Cardiac septum (tissue), 1 donor: Measurements from ENCODE around the gene COG6. TPM values are rescaled to one million over a fixed set of nuclear protein-coding genes. Genes with fewer than 3 reads are reported as not detected.

Experiments
- DNase-seq: peaks from one replicate; pipeline ENCODE4 v3.0.0-alpha.2; 2020; ENCODE audit warnings: low spot score
- intact Hi-C: fragments of 100-400 bp; cut with DNase I; formaldehyde crosslinking; loops from one replicate; pipeline ENCODE4 v1.14.0; 2022
- total RNA-seq: library from RNA; stranded (reverse); fragmentation: NEBNext Ultra II Directional; extraction: Animal tissue kit (Norgen Biotek cat#: 25700); gene quantifications from one replicate; pipeline ENCODE4 v1.2.1, GENCODE V29; 2021
- donor health status: DM: no; HTN: no; CAD: no.

The COG6 gene
- total RNA-seq, 1 donor from 2014 or later, result 34.4 TPM

DNA sequence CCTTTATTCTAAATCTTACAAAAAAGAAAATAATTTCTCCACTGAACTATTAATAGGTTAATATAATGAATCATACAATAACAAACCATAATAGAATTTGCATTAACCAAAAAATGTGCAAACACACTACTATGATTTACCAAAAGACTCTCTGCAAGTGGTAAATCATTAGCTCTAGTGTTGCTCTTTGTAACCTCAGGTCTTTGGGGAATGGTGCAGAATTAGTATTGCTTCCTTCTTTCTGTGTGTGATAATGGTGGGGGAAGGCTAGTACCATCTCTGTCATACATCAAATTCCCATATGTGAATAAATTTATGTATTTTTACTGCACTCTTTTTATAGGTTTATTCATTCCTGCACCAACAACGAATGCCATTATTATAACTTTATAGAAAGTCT is 105.1 kb downstream of the COG6 start:
- intact Hi-C loops, result no loop called here
- DNase-seq, result no peak

DNA sequence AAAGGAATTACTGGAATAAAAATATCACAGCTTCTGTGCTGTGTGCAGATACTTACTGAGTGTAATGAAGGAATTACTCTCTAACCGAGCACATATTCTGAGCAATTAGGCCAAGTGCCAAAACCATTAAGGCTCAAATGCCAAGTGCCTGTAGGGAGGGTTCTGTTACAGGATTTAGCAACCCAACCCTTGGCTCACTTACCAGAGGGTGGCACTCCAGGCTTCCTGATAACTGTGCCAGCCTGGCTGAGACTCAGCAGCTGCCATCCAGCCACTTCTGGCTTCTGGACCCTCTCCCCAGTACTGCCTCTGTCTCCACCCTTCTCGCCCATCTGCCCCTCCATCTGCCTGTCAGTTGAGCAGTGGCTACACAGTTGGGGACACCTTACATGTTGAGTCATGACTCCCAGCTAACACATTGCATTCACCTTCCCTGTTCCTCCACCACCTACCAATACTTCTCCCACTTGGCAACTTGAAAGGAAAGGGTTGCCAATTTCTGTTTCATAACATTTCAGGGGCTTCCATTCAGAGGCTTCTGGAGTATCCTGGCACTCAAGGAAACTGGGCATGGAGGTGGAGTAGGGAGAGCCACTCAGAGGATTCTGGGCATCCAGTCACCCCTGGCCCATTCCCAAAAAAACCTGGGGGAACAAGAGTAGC is 110.5 kb downstream of the COG6 start:
- intact Hi-C loops, result no loop called here
- DNase-seq, result no peak

DNA sequence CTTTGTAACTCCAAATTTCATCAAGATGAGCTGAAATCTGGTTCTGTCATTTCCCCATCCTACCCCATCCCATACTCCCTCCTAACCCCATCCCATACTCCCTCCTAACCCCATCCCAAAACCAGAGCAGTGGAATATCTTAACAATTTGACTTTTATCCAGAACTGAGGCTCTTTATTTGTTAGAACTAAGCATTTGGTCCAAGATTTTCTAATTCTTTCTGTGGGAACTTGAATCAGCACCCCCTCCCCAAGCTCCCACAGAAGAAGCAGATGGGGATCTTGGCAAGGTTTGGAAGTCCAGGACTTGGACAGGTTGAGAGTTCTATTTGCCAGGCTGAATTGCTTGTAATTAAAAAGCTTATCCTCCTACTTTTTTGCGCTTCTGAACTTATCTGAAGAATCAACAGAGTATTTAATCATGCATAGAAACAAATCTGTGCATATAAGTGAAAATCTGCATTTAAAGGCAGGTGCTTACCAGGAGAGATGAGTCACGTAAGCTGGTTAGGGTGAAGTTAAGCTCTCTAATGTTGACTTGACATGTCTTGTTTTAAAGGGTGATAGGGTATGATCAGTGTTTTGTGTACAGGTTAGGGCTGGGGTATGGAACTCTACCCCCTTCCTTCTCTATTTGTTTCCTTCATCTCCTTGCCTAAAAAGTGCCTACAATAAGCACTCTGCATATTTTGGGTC is 111.1 kb downstream of the COG6 start:
- intact Hi-C loops, result no loop called here
- DNase-seq, result no peak

DNA sequence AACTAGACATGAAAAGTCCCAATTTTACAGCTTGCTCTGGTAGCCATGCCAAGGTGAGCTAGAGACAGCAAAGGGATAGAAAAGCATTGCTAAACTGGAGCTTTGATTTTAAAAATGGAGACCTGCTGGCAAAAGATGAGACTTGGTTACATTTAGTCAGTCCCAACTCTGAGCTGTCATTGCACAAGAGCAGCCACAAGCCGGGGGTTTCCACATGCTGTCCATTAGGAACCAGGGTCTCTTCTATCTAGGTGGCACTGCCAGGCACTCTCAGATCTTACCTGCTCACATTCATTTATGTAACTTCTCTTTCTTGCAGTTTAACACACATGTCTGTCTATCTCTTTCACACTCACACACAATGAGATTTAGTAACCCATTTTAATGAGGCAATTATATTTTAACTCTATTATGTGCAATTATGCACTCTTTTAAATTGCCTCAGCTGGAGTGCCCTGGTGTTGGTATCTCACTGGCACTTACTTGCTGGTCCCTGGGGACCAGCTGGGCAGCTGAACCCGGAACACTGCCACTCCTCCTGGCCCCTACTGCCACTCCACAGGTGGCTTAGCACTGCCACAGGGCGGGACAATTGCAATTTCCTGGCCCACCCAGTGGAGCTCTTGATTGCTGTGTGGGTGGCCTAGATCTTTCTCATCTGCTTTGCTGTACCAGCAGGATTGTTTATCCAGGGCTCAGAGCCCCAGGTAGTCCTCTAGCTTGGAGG is 112.5 kb downstream of the COG6 start:
- no peak for DNase-seq
- intact Hi-C loops, result no loop called here

DNA sequence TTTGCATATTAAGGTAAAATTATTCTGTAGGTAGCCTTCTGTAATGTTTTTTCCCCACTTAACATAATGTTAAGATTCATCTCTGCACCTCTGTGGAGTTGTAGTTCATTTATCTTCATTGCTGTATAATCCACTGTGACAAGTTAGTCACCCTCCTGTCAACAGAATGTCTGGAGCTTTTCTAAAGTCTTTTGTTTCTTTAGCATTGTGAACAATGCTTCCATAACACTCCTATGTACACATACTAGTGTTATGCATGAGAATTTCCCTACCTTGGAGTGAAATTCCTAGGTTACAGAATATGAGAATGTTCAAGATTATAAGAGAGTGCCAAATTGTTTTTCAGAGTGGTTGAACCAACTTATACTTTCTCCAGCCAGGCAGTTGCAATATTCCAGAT is 113.5 kb downstream of the COG6 start:
- no peak for DNase-seq
- intact Hi-C loops, result no loop called here

DNA sequence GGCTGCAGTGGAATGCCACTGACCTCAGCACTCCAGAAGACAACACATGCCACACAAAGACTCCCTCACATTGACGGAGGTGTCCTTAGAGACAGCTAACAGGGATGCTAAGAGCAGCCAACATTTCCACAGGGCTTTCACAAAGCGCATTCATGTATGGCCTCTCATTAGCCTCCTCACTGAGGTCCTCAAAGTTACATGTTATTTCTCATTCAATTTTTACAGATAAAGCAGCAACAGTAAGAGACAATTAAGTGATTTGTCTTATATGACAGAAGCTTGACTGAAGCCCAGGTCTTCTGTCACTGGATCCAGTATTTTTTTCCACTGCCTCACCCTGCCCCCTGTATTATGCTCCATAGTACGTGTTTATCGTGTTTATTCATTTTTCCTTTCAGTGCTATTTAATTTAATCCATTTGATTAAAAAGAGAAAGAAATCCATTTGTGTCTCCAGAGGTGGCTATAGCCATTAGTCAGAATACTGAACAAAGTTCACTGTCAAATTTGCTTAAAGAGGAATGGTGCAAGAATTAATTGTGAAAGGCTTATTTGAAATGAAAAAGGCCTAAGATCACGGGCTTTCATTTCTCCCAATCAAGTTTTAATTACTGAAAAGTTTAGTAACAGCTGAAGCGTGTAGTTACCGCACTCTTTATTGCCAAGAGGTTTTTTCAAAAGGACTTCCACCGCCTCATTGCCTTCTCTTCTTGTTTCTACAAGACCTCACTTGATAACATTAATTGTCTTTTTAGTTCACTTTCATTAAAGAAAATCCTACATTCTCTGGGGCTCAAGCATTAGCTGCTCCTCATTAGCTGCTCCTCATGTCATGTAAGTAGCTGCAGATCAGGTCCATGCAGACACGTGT is 115.0 kb downstream of the COG6 start:
- no peak for DNase-seq
- intact Hi-C loops, result loop anchor here (10.0 kb wide), 1 partner anchor 914 kb away; no protein-coding TSS in a partner anchor

DNA sequence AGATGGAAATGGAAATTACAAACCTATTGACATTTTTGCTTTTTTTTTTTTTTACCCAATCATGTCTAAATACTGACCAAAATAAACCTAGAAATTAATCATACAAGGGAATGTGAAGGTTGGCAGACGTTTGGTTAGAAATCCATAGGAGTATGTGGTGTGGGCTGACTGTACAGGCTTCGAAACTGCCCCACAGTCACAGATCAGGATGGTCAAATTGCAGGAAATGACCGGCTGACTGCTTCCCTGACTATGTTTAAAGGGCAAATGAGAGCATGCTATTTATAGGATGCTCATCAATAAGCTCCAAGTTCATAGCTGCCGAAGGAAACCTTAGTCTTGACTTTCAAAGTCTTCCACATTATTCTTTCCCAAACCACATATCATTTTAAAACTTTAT is 118.4 kb downstream of the COG6 start:
- no peak for DNase-seq
- intact Hi-C loops, result loop anchor here (10.0 kb wide), 1 partner anchor 911 kb away; no protein-coding TSS in a partner anchor

DNA sequence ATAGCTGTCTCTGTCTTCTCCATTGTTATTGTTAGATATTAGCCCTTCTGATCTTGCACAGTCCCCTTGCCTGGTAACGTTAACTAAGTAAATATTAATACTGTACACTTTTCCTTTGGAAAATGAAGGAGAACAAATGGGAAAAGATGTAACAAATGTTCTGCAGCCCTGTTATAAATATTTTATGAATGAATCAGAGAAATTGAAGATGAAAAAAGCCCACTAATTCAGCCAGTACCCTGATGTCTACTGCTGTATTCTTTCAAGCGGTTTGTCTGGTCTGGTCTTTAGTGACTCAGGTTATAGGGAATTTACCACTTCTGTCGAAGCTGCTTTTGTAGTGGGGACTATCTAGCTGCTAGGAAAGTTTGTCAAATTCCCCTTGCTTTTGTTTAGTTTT is 121.0 kb downstream of the COG6 start:
- DNase-seq, result no peak
- intact Hi-C loops, result loop anchor here (5.0 to 10.0 kb wide), 2 partner anchors 166 to 908 kb away; no protein-coding TSS in a partner anchor

DNA sequence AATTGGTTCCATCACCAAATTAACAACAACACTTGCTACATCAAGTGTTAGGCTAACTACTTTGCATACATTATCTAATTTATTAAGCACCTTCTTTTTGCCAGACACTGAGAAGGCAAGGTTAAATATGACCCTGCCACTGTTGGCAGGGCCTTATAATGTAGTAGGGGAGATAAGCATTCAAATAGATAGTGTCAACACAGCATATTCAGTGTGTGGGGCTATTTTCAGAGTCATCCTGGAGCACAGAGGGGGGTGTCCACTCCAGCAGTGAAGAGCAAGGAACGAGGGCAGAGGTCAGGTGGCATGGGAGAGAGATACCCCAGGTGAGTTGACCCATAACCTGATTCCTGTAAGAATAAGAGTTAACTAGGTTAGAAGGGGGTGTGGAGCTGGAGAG is 121.6 kb downstream of the COG6 start:
- intact Hi-C loops, result loop anchor here (5.0 to 10.0 kb wide), 2 partner anchors 165 to 908 kb away; no protein-coding TSS in a partner anchor

DNA sequence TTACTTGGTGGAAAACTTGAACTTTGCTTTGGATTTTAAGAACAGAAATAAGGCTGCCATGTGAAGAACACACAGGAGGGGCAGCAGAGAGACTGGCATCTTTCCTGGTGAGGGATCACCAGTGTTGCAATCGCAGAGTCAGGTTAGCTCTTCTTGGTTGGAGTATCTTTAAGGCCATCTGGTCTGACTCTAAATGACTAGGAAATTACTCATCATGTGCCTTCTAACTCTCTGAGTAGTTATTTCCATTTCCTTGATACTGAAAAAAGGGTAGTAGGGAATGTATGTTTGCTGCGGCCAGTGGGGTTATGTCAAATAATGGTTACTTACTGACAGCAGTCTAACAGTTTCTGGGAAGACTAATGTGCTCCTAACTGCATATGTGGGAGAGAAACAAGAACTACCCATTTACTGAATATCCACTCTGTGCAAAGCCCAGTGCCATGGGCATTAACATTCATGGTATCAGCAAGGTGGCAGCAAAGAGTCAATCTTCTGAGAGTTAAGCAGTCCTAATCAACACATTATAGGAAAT is 122.1 kb downstream of the COG6 start:
- intact Hi-C loops, result loop anchor here (5.0 to 10.0 kb wide), 2 partner anchors 165 to 907 kb away; no protein-coding TSS in a partner anchor
- DNase-seq, result no peak

More for the DNA sequence above, 121.6 kb downstream of the COG6 start:
- no peak for DNase-seq

DNA sequence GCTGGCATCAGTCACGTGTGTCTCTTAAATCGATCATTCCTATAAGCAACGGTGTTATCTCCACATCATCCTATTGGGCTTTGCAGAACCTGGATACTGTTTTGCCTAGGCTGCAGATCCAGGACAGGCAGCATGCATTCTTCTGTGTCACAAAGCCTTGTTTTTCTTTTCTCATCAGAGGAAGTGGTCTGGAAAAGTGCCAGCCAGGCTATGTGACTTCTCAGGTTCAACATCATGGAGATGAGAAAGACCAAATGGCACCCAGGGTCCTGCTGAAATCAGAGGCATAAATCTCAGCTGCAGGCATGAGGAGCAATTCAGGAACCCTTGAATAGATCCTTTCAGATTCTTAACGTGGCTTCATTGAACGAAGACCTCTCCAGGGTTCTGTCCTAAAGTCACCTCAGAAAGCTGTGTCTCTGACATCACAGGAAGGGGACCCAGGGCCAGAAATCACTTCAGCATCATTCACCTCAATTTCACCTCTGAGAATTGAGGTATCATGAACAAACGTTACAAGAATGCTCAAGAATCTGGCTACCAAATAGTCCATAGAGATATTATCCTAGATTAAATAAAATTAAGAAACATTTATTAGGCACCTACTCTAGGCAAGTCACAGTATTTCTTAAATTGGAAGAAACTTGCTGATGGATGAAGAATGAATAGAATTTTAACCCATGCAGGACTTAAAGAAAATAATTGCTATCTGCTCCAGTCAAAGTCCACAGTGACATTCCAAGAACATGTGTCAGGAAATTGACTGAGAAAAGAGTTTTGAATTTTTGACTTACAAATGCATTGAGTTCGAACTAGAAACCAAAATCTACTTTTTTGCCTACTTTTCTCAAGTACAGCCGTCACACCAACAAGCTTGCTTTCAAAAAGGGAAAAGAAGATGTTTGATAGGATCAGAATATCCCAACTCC is 124.1 kb downstream of the COG6 start:
- DNase-seq, result no peak
- intact Hi-C loops, result loop anchor here (5.0 to 10.0 kb wide), 4 partner anchors 95 to 905 kb away; no protein-coding TSS in a partner anchor

DNA sequence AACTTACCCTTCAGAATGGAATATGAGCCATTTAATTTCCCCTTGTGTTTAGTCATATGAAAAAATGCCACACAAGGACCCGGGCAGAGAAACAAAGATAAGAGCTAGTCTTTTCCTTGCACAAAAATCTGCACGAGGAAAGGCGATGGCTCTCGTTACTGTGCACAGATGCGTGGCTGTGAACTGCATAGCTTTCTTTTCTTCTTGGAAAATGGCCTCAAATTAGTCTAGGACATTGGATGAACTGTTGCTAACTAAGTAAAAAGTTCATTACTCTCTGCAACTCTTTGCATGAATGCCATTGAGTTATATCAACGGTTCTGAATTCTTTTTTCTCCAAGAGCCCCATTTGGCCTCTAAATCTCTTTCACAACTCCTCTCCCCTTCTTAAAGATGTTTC is 125.2 kb downstream of the COG6 start:
- intact Hi-C loops, result loop anchor here (10.0 kb wide), 2 partner anchors 94 to 834 kb away; no protein-coding TSS in a partner anchor
- no peak for DNase-seq

DNA sequence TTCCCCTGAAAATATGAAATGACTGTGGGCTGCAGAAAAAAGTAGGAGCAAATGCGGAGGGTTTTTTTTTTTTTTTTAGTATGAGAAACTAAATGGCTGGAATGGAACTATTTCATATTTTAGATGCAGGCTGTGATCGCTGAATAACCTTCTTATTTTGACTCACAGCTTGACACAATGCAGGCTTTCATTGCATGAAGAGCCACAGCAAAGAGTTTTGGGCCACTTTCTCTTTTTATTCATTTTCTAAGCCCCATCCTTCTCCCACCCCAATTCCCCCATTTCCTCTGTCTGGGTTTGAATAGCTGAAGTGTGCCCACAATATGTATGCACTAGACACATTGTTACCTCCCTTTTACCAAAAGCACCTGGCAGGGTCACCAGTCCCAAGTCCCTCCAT is 125.9 kb downstream of the COG6 start:
- intact Hi-C loops, result loop anchor here (10.0 kb wide), 2 partner anchors 93 to 833 kb away; no protein-coding TSS in a partner anchor
- DNase-seq, result no peak

DNA sequence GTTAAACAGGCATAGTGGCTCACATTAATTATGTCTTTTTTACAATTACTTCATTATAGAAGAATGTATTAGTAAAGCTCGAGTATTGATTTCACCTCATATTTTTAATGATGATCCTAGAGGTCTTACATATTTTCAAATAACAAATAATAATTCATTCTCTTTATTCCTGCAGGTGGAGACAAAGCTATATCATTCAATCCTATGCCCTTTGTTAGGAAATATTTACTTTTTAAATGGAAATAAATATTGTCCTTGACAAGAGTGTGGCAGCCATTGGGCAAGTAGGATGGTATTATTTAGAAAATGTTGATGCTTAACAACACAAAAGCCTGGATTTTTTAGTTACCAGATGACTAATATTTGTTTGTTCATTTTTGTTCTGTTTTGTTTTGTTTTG is 127.6 kb downstream of the COG6 start:
- intact Hi-C loops, result loop anchor here (10.0 kb wide), 2 partner anchors 92 to 832 kb away; no protein-coding TSS in a partner anchor
- DNase-seq, result no peak

DNA sequence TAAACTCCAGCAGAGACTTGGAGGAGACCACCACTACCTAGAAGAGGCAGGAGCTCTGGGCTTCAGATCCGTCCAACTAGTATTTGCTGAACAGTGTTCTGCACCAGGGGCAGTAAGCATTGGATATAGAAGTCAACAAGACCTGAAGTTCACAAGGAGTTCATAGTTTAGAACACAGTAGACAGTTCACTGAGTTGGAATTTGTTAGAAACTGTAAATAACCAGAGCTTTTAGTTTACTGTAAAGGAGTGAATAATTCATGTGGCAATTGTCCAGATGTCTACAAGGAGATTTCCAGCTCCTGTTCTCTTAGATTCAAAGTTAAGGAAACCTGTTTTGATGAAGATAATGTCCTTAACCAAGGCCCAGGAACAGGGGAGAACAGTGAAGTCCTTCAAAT is 128.9 kb downstream of the COG6 start:
- intact Hi-C loops, result loop anchor here (10.0 kb wide), 2 partner anchors 90 to 830 kb away; no protein-coding TSS in a partner anchor
- no peak for DNase-seq

DNA sequence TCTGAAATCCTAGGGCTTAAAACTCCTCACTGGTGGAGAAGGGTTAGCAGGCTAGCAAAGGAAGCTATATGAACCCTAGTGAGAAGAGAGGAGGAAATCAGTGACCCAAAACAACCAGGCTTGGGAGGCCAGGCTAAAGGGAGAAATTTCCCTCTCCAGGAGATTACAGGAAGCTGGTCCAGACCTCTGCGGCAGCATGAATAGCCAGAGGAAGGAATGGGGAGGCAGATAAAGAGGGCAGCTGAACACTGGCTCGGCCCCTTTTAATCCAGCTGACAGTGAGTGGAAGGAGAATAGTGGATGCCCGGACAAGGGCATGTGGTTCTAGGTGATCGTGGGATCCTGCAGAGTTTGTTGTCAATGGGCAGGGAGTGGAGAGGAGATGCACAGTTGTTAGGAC is 130.6 kb downstream of the COG6 start:
- intact Hi-C loops, result loop anchor here (10.0 kb wide), 2 partner anchors 89 to 829 kb away; no protein-coding TSS in a partner anchor

DNA sequence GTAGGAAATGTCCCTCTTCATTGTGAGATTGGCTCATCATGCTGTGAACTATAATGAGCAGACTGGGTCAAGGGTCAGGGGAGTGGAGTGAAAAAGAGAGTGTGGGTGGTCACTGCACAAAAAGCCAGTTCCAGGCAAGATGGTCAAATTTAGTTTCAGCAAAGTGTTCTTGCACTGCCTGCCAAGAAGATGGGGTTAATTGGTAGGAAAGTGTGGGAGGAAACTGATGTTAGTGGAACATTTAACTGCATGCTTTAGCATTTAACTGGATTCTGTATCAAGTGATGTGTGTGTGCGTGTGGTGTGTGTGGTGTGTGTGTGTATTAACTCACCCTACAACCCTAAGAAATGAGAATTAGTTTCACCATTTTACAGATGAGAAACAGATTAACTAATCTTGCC is 131.6 kb downstream of the COG6 start:
- no peak for DNase-seq
- intact Hi-C loops, result loop anchor here (10.0 kb wide), 2 partner anchors 88 to 828 kb away; no protein-coding TSS in a partner anchor

More for the DNA sequence above, 130.6 kb downstream of the COG6 start:
- DNase-seq, result no peak
